Thoracic aorta (tissue), 2 donors: ENCODE data around the gene OR8D1. TPM values are rescaled to one million over a fixed set of nuclear protein-coding genes. Genes with fewer than 3 reads are reported as not detected.

Experiments
- ATAC-seq: fragments of 150-250 bp; one replicate; pipeline ENCODE4 v1.8.0; 2017; ENCODE audit warnings: low read depth; ENCODE audit not compliant: insufficient number of reproducible peaks, low FRiP score
- DNase-seq: peaks from one replicate; pipeline ENCODE4 v3.0.0-alpha.2; 2020; ENCODE audit warnings: low spot score
- H3K27ac ChIP-seq, 2 donors: fragments of 200-600 bp; sonication (generic); 1 replicate in 1 of 2; 2 replicates in 1 of 2; pipeline ENCODE4 v1.5.1; 2016; ENCODE audit warnings: mild to moderate bottlenecking in 2 of 2, moderate library complexity in 2 of 2
- H3K27me3 ChIP-seq: fragments of 200-600 bp; sonication (generic); replicated peaks from 2 replicates; pipeline ENCODE4 v1.6.0; 2016; ENCODE audit warnings: mild to moderate bottlenecking; ENCODE audit not compliant: insufficient read depth
- H3K36me3 ChIP-seq: fragments of 200-600 bp; sonication (generic); one replicate; pipeline ENCODE4 v1.5.1; 2016
- H3K4me1 ChIP-seq, 2 donors: fragments of 200-600 bp; sonication (generic); 1 replicate in 1 of 2; 2 replicates in 1 of 2; pipeline versions ENCODE4 v1.5.1 to v1.6.0; 2016; ENCODE audit warnings: low read depth in 2 of 2, mild to moderate bottlenecking in 1 of 2; ENCODE audit not compliant: control insufficient read depth in 1 of 2
- H3K4me3 ChIP-seq: fragments of 200-600 bp; sonication (generic); 2 replicates; pipeline ENCODE4 v1.5.1; 2016; ENCODE audit warnings: mild to moderate bottlenecking
- H3K9me3 ChIP-seq: fragments of 200-600 bp; sonication (generic); 2 replicates; pipeline ENCODE4 v1.5.1; 2016
- CTCF ChIP-seq: fragments of 200-600 bp; sonication (generic); IDR thresholded peaks from one replicate; pipeline ENCODE4 v1.5.1; 2019; ENCODE audit warnings: antibody characterized with exemption
- total RNA-seq, 2 donors: library from RNA; depleted of rRNA; stranded (reverse); fragments of >200 nt; gene quantifications; one replicate each; pipeline versions ENCODE4 v1.1.0 to v1.2.3, GENCODE V29; 2016

The OR8D1 gene
- not detected for total RNA-seq

GRCh38 chr11:124313849-124314248 is at the start of gene OR8D1:
OR8D1 (minus strand) TSS chr11:124313949; CDS start chr11:124310766, 3,183 bp downstream.
- DNase-seq (no peak), ATAC-seq (no peak)
- Histone ChIP-seq H3K27ac (no peak within 1 kb of the TSS), H3K27me3 (no peaks in the 10 kb centered on the region), H3K9me3 (no peaks in the 10 kb centered on the region), H3K36me3 (no peaks in the 10 kb centered on the region), H3K4me3 (no peak within 1 kb of the TSS), H3K4me1 (no peaks in the 10 kb centered on the region)
- no peak for TF ChIP-seq CTCF

GRCh38 chr11:124359566-124359965 is 45.8 kb upstream of the OR8D1 start:
- DNase-seq, result no peak
- H3K27ac ChIP-seq, result no peak overlapping the region
- H3K36me3 ChIP-seq, result no peaks in the 10 kb centered on the region
- H3K27me3 ChIP-seq, result no peaks in the 10 kb centered on the region
- no peaks in the 10 kb centered on the region for H3K9me3 ChIP-seq
- no peaks in the 10 kb centered on the region for H3K4me1 ChIP-seq
- H3K4me3 ChIP-seq, result no peak overlapping the region
- no peak for ATAC-seq
- no peak for TF ChIP-seq CTCF

GRCh38 chr11:124346311-124346955 is 32.7 kb upstream of the OR8D1 start:
- Histone ChIP-seq H3K27me3 (no peaks in the 10 kb centered on the region), H3K36me3 (no peaks in the 10 kb centered on the region), H3K4me3 (no peak overlapping the region), H3K4me1 (no peaks in the 10 kb centered on the region), H3K27ac (no peak overlapping the region), H3K9me3 (no peaks in the 10 kb centered on the region)
- ATAC-seq (no peak), DNase-seq (no peak)
- TF ChIP-seq CTCF, result no peak

GRCh38 chr11:124344346-124344745 is 30.6 kb upstream of the OR8D1 start:
- Histone ChIP-seq H3K4me1 (no peaks in the 10 kb centered on the region), H3K4me3 (no peak overlapping the region), H3K9me3 (no peaks in the 10 kb centered on the region), H3K27me3 (no peaks in the 10 kb centered on the region), H3K27ac (no peak overlapping the region), H3K36me3 (no peaks in the 10 kb centered on the region)
- no peak for TF ChIP-seq CTCF
- no peak for DNase-seq
- no peak for ATAC-seq

GRCh38 chr11:124340142-124340447 is 26.3 kb upstream of the OR8D1 start:
- TF ChIP-seq CTCF, result no peak

More at GRCh38 chr11:124340142-124340447, 26.3 kb upstream of the OR8D1 start:
- Histone ChIP-seq H3K4me3 (no peak overlapping the region), H3K36me3 (no peaks in the 10 kb centered on the region), H3K4me1 (no peaks in the 10 kb centered on the region), H3K9me3 (no peaks in the 10 kb centered on the region), H3K27ac (no peak overlapping the region), H3K27me3 (no peaks in the 10 kb centered on the region)
- DNase-seq, result no peak
- ATAC-seq, result no peak
